HG02588 (cell line): Measurements from ENCODE around the gene DNAI4.
"Not testable (repeated sequence)": the region's sequence is repeated elsewhere in the genome, so short reads cannot be mapped to it uniquely, and the experiment has no call there.

ENCODE experiments used
- ATAC-seq: cut with Tn5 transposase; IDR thresholded peaks from one replicate; pipeline ENCODE4 v1.9.1; 2021; ENCODE audit warnings: mild to moderate bottlenecking, moderate library complexity; ENCODE audit not compliant: unreplicated experiment

Gene DNAI4

GRCh38 chr1:66929146-66929688 is 4.6 kb upstream of the DNAI4 start:
- no peak for ATAC-seq

- no peak for ATAC-seq
These were observed 2.9 kb upstream of the DNAI4 start for GRCh38 chr1:66927528-66927927.

GRCh38 chr1:66925944-66926343 is 1.3 kb upstream of the DNAI4 start:
- no peak for ATAC-seq

- ATAC-seq = peak; percentile 0
These were observed 878 bp upstream of the DNAI4 start for GRCh38 chr1:66925558-66925910.

GRCh38 chr1:66920543-66920942 is 4.1 kb downstream of the DNAI4 start:
- no peak for ATAC-seq

- no peak for ATAC-seq
These were observed 4.8 kb downstream of the DNAI4 start for GRCh38 chr1:66919828-66920227.

GRCh38 chr1:66919063-66919462 is 5.6 kb downstream of the DNAI4 start:
- ATAC-seq = no peak

- ATAC-seq = no peak
These were observed 7.2 kb downstream of the DNAI4 start for GRCh38 chr1:66917476-66917875.

- no peak for ATAC-seq
These were observed 8.3 kb downstream of the DNAI4 start for GRCh38 chr1:66916320-66916719.

- not testable (repeated sequence) for ATAC-seq
These were observed 9.5 kb downstream of the DNAI4 start for GRCh38 chr1:66915203-66915602.

- no peak for ATAC-seq
These were observed 30.9 kb downstream of the DNAI4 start for GRCh38 chr1:66893712-66894111.

- ATAC-seq = no peak
These were observed 34.0 kb downstream of the DNAI4 start for GRCh38 chr1:66890621-66891020.

GRCh38 chr1:66889030-66889429 is 35.6 kb downstream of the DNAI4 start:
- ATAC-seq = no peak

- no peak for ATAC-seq
These were observed 48.0 kb downstream of the DNAI4 start for GRCh38 chr1:66876664-66877063.

- no peak for ATAC-seq
These were observed 51.5 kb downstream of the DNAI4 start for GRCh38 chr1:66873111-66873510.

- not testable (repeated sequence) for ATAC-seq
These were observed 52.6 kb downstream of the DNAI4 start for GRCh38 chr1:66872024-66872423.

- no peak for ATAC-seq
These were observed 57.2 kb downstream of the DNAI4 start for GRCh38 chr1:66867501-66867900.

- ATAC-seq = no peak
These were observed 64.1 kb downstream of the DNAI4 start for GRCh38 chr1:66860529-66860928.

GRCh38 chr1:66853379-66853778 is 71.3 kb downstream of the DNAI4 start:
- no peak for ATAC-seq

GRCh38 chr1:66852870-66853269 is 71.8 kb downstream of the DNAI4 start:
- no peak for ATAC-seq

GRCh38 chr1:66850989-66851388 is 73.7 kb downstream of the DNAI4 start:
- no peak for ATAC-seq

GRCh38 chr1:66848193-66848592 is 76.5 kb downstream of the DNAI4 start:
- no peak for ATAC-seq

- no peak for ATAC-seq
These were observed 83.7 kb downstream of the DNAI4 start for GRCh38 chr1:66840929-66841328.

GRCh38 chr1:66834926-66835325 is 89.7 kb downstream of the DNAI4 start:
- ATAC-seq = no peak
